OCI-LY1 (cell line): ENCODE results near the gene RBMS1.

Experiments used
- CTCF ChIP-seq: fragments of 200-600 bp; sonication (generic), shearing (Covaris generic); IDR thresholded peaks from 2 replicates; pipeline ENCODE4 v1.5.1; 2017; ENCODE audit warnings: mild to moderate bottlenecking, antibody characterized with exemption, low read length, moderate library complexity, mixed read lengths
- EZH2 ChIP-seq: fragments of 200-600 bp; sonication (generic), shearing (Covaris generic); IDR thresholded peaks from 2 replicates; pipeline ENCODE4 v1.8.0; 2017; ENCODE audit warnings: borderline replicate concordance, mixed run types, mild to moderate bottlenecking, antibody characterized with exemption, low read length, moderate library complexity, mixed read lengths

- TF ChIP-seq CTCF (no peak), EZH2 (no peak)
Measured at GRCh38 chr2:160371251-160372009, 122.2 kb downstream of the RBMS1 start.
